ENCODE measurements around the gene EFNA1. TPM values are rescaled to one million over a fixed set of nuclear protein-coding genes. Genes with fewer than 3 reads are reported as not detected.
A peak's percentile ranks its signal among the peaks of the same experiment; 100 is the strongest.

EFNA1 gene
- total RNA-seq, 2 donors from 2014 or later = 85.1 to 132 TPM

DNA sequence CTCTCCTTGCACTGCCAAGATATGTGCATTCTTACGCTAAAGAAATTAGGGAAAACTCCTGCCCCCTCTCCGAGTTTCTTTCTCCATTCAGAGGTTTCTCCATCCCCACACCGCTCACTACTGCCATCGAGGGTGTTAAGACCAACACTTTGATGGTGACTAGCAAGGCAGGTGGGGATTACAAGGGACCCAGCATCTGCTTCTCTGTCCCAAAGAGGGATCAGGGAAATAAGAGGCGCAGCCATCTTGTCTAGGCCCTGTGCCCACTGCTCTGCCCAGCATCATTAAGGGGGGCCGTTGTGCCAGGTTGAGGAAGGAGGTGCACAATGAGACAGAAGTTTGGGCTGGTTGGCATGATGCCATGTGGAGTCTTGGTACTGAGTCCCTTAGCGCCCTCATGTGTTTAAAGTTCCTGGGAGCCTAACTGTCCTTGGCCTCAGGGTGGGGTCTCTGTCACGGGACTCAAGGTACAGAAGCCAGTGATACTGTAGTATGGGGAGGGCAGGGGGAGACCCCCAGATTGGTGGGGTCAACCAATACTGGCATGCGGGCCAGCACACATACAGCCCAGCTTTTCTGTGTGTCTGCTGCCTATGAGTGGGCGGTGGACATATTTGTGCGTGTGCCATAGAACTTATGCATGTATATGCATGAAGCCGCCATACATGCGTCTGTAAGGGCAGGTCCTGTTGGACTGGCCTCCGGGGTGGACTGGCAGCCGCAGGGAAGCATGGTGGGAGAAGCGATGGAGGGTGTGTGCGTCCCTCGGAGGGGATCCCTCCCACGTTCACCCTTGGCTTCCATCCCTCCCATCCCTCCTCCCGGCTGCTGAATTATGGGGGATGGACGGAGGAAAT is 43.6 kb upstream of the EFNA1 start:
- Histone ChIP-seq H3K27me3 (replicated peaks; ENCODE audit: insufficient read depth) (no peaks in the 10 kb centered on the region), H3K27ac (peak overlapping the region; percentile 91 to 94), H3K9me3 (no peaks in the 10 kb centered on the region), H3K4me1 (replicated peaks) (peaks cover 43% of the 10 kb centered on the region), H3K4me3 (peak overlapping the region; percentile 53 to 57), H3K36me3 (no peaks in the 10 kb centered on the region)
- WGBS = 26% methylated on average over 21 of the region's 21 CpGs
- TF ChIP-seq, protein P1, sequence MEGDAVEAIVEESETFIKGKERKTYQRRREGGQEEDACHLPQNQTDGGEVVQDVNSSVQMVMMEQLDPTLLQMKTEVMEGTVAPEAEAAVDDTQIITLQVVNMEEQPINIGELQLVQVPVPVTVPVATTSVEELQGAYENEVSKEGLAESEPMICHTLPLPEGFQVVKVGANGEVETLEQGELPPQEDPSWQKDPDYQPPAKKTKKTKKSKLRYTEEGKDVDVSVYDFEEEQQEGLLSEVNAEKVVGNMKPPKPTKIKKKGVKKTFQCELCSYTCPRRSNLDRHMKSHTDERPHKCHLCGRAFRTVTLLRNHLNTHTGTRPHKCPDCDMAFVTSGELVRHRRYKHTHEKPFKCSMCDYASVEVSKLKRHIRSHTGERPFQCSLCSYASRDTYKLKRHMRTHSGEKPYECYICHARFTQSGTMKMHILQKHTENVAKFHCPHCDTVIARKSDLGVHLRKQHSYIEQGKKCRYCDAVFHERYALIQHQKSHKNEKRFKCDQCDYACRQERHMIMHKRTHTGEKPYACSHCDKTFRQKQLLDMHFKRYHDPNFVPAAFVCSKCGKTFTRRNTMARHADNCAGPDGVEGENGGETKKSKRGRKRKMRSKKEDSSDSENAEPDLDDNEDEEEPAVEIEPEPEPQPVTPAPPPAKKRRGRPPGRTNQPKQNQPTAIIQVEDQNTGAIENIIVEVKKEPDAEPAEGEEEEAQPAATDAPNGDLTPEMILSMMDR (IDR thresholded peaks at IDR 0.05) = peak in 1 of 4 experiments; percentile 42
- no peak for TF ChIP-seq POLR2AphosphoS5 (IDR thresholded peaks at IDR 0.05)
- DNase-seq (ENCODE audit: low spot score) = peak; percentile 60
- intact Hi-C loops (cut with DNase I) = loop anchor here (1.0 to 2.0 kb wide), 2 partner anchors 21 to 33 kb away; partner anchors contain the start of genes ADAM15 and EFNA4

DNA sequence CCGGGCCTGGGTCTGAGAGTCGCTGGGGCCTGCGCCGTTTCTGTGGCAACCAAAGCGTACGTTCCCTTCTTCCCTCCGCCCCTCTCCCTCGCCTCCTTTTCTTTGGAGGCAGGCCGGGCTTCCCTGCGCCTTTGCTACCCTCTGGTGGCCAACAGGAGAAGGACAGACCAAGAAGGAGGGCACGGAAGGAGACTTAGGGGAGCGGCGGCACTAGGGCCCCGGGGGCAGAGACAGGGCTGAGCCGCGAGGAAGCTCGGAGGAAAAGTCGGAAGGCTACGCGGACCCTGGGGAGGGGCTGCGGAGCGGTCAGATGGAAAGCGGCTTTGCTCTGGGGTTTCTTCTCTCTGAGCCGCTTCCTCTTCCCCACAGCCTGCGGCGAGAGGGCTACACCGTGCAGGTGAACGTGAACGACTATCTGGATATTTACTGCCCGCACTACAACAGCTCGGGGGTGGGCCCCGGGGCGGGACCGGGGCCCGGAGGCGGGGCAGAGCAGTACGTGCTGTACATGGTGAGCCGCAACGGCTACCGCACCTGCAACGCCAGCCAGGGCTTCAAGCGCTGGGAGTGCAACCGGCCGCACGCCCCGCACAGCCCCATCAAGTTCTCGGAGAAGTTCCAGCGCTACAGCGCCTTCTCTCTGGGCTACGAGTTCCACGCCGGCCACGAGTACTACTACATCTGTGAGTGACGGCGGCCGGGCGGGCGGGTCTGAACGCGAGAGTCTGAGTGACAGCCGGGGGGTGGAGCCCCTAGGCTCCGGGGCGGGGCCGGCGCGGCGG is 42.8 kb upstream of the EFNA1 start:
- H3K36me3 ChIP-seq = no peaks in the 10 kb centered on the region
- intact Hi-C loops (cut with DNase I) = loop anchor here (1.0 to 2.0 kb wide), 2 partner anchors 22 to 34 kb away; partner anchors contain the start of genes ADAM15 and EFNA4
- H3K27ac ChIP-seq = peak overlapping the region; percentile 91 to 94
- peaks cover 36% of the 10 kb centered on the region for H3K4me1 ChIP-seq (replicated peaks)
- peak; percentile 93 for DNase-seq (ENCODE audit: low spot score)
- H3K27me3 ChIP-seq (replicated peaks; ENCODE audit: insufficient read depth) = no peaks in the 10 kb centered on the region
- peak overlapping the region; percentile 53 to 57 for H3K4me3 ChIP-seq
- TF ChIP-seq POLR2AphosphoS5 (IDR thresholded peaks at IDR 0.05) = peak; percentile 82
- TF ChIP-seq POLR2A (IDR thresholded peaks at IDR 0.05) = peak; percentile 56
- TF ChIP-seq, protein P1 (IDR thresholded peaks at IDR 0.05) = peak; percentile 84 to 99 (median 97)
- no peaks in the 10 kb centered on the region for H3K9me3 ChIP-seq
- under 1% methylated on average over 66 of the region's 67 CpGs for WGBS

DNA sequence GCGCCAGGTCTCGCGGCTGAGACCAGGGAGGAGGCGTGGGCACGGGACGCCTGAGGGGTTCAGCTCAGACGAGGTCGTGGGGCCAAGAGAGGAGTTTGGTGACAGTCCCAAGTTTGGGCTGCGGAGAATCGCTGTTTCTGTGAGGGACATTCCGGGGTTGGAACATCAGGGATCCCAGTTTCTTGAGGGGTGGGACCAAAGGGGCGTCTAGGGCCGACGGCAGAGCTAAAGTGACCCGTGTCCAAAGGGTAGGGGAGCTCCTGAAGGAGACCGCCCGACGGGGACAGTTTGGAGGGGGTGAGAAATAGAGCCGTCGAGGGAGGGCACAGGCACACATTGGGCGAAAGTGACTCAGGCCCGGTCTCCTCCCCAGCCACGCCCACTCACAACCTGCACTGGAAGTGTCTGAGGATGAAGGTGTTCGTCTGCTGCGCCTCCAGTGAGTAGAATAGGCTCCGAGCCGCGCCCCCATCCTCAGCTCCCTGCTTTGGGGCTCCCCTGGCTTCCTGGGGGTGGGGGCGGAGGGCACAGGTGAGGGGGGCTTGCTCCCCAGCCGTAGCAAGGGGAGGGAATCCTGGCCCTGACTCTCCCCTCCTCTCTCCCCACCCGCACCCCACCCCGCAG is 42.1 kb upstream of the EFNA1 start:
- Histone ChIP-seq H3K4me3 (peak overlapping the region; percentile 53 to 57), H3K27ac (peak overlapping the region; percentile 91 to 94), H3K9me3 (no peaks in the 10 kb centered on the region), H3K4me1 (replicated peaks) (peaks cover 29% of the 10 kb centered on the region), H3K27me3 (replicated peaks; ENCODE audit: insufficient read depth) (no peaks in the 10 kb centered on the region), H3K36me3 (no peaks in the 10 kb centered on the region)
- WGBS = under 1% methylated on average over 28 of the region's 32 CpGs
- intact Hi-C loops (cut with DNase I) = loop anchor here (2.0 kb wide), 1 partner anchor 35 kb away; the partner anchor contains the start of gene ADAM15
- DNase-seq (ENCODE audit: low spot score) = peak; percentile 64
- TF ChIP-seq, protein P1 (IDR thresholded peaks at IDR 0.05) = no peak
- TF ChIP-seq POLR2AphosphoS5 (IDR thresholded peaks at IDR 0.05) (no peak), POLR2A (IDR thresholded peaks at IDR 0.05) (no peak)

DNA sequence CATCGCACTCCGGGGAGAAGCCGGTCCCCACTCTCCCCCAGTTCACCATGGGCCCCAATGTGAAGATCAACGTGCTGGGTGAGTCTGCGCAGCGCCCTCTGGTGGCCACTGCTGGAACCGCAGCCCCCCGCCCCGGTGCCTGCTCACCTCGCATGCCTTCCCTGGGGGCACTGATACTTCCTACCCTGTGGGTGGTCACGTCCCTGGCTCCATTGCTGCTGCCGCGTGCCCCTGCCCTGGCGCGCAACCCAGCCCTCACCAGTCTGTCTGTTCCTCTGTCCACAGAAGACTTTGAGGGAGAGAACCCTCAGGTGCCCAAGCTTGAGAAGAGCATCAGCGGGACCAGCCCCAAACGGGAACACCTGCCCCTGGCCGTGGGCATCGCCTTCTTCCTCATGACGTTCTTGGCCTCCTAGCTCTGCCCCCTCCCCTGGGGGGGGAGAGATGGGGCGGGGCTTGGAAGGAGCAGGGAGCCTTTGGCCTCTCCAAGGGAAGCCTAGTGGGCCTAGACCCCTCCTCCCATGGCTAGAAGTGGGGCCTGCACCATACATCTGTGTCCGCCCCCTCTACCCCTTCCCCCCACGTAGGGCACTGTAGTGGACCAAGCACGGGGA is 41.4 kb upstream of the EFNA1 start:
- Histone ChIP-seq H3K36me3 (no peaks in the 10 kb centered on the region), H3K27me3 (replicated peaks; ENCODE audit: insufficient read depth) (no peaks in the 10 kb centered on the region), H3K4me3 (peak overlapping the region in 1 of 2 donors; percentile 57), H3K4me1 (replicated peaks) (peaks cover 23% of the 10 kb centered on the region), H3K9me3 (no peaks in the 10 kb centered on the region), H3K27ac (peak overlapping the region; percentile 91 to 94)
- TF ChIP-seq, protein P1 (IDR thresholded peaks at IDR 0.05) = peak; percentile 95 to 99 (median 96)
- TF ChIP-seq POLR2AphosphoS5 (IDR thresholded peaks at IDR 0.05) (no peak), POLR2A (IDR thresholded peaks at IDR 0.05) (no peak)
- intact Hi-C loops (cut with DNase I) = no loop called here
- 22% methylated on average over 23 of the region's 24 CpGs for WGBS
- DNase-seq (ENCODE audit: low spot score) = peak; percentile 61
